D721Med (cell line): Measurements from ENCODE around the gene HIRIP3.

Experiments used
- DNase-seq: peaks from one replicate; pipeline ENCODE4 v3.0.0; 2011; ENCODE audit warnings: low spot score; ENCODE audit not compliant: insufficient read length
- FAIRE-seq: peaks from 2 replicates; lab custom pipeline; 2011; peaks lifted over from hg19 to GRCh38; lab: Jason Lieb, UNC
- CTCF ChIP-seq: IDR thresholded peaks from 2 replicates; pipeline ENCODE4 v1.5.1; 2012; ENCODE audit warnings: mild to moderate bottlenecking, control low read depth; ENCODE audit not compliant: insufficient read depth; ENCODE audit errors: missing control alignments

HIRIP3 gene

GRCh38 chr16:29972992-29973383 lies 22.4 kb downstream of the HIRIP3 start:
- TF ChIP-seq CTCF, result no peak
- FAIRE-seq (no peak), DNase-seq (no peak)

- FAIRE-seq (no peak), DNase-seq (no peak)
- TF ChIP-seq CTCF, result no peak
Measured at GRCh38 chr16:29972500-29972899, 22.9 kb downstream of the HIRIP3 start.

GRCh38 chr16:29971304-29971703 lies 24.1 kb downstream of the HIRIP3 start:
- TF ChIP-seq CTCF, result no peak
- DNase-seq (no peak), FAIRE-seq (no peak)

DNA sequence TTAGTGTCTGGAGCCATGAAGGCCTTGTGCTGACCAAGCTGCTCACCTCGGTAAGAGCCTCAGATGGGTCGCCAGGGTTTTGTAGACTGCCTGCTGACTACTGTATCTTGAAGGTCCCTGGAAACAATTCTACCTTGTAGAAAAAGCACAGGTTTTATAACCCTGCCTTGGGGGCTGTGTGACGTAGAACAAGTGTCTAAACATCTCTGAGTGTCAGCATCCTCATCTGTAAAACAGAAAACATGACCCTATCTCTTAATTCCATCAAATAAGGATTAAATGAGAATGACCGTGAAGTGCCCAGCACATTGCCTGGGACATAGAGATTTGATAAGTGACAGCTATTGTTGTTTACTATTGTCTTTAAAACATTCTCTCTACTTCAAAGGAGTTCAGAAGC lies 27.2 kb downstream of the HIRIP3 start:
- FAIRE-seq (no peak), DNase-seq (no peak)
- TF ChIP-seq CTCF, result no peak

DNA sequence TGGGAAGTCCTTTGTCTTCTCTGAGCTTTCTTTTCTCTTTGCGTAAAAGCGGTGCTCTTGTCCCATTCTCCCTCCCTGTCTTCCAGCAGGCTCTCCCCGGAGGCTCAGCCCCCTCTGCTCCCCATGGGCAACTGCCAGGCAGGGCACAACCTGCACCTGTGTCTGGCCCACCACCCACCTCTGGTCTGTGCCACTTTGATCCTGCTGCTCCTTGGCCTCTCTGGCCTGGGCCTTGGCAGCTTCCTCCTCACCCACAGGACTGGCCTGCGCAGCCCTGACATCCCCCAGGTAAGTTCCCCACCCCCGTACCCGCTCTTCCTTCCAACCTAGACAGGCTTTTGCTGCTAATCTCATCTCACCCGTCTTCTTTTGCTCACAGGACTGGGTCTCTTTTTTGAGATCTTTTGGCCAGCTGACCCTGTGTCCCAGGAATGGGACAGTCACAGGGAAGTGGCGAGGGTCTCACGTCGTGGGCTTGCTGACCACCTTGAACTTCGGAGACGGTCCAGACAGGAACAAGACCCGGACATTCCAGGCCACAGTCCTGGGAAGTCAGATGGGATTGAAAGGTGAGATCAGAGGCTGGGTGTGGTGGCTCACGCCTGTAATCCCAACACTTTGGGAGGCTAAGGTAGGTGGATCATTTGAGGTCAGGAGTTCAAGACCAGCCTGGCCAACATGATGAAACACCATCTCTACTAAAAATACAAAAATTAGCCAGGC lies 32.2 kb downstream of the HIRIP3 start:
- TF ChIP-seq CTCF, result no peak
- no peak for DNase-seq
- no peak for FAIRE-seq

- TF ChIP-seq CTCF, result no peak
- DNase-seq, result no peak
- FAIRE-seq, result no peak
Measured at GRCh38 chr16:29962344-29962994, 32.9 kb downstream of the HIRIP3 start.
